GM12864 (cell line): Measurements from ENCODE around the gene STRN4.

Experiments
- DNase-seq: peaks from one replicate; pipeline ENCODE4 v3.0.0-alpha.2; 2011; ENCODE audit warnings: low read depth
- H3K4me3 ChIP-seq: 2 replicates; pipeline ENCODE4 v1.5.1; 2011; ENCODE audit warnings: mild to moderate bottlenecking, low read depth, low read length, control low read depth
- CTCF ChIP-seq: IDR thresholded peaks from 2 replicates; pipeline ENCODE4 v1.5.1; 2011; ENCODE audit warnings: low read depth, mild to moderate bottlenecking, moderate library complexity, low read length, control low read depth, inconsistent platforms; ENCODE audit errors: missing control alignments

Gene STRN4

GRCh38 chr19:46719629-46720502 lies 26.4 kb downstream of the STRN4 start:
- TF ChIP-seq CTCF: no peak
- no peak overlapping the region for H3K4me3 ChIP-seq
- no peak for DNase-seq

- H3K4me3 ChIP-seq: peak overlapping the region; percentile 11
- TF ChIP-seq CTCF: no peak
- DNase-seq: peak; percentile 72
These were observed 27.2 kb downstream of the STRN4 start for GRCh38 chr19:46718934-46719622.

GRCh38 chr19:46718157-46718933 lies 27.9 kb downstream of the STRN4 start:
- TF ChIP-seq CTCF: no peak
- peak; percentile 75 for DNase-seq
- H3K4me3 ChIP-seq: peak overlapping the region; percentile 72

- TF ChIP-seq CTCF: no peak
- DNase-seq: no peak
- peak overlapping the region; percentile 72 for H3K4me3 ChIP-seq
These were observed 28.5 kb downstream of the STRN4 start for GRCh38 chr19:46717716-46718143.

GRCh38 chr19:46717034-46717715 lies 29.1 kb downstream of the STRN4 start, which contains the start of gene PRKD2:
Gene PRKD2 (minus strand): TSS chr19:46717114. CDS start chr19:46716370, 744 bp downstream.
- peak within 1 kb of the TSS; percentile 72 for H3K4me3 ChIP-seq
- no peak for DNase-seq
- no peak for TF ChIP-seq CTCF

GRCh38 chr19:46716672-46717033 lies 29.6 kb downstream of the STRN4 start:
- no peak for TF ChIP-seq CTCF
- no peak for DNase-seq
- H3K4me3 ChIP-seq: peak overlapping the region; percentile 72
